Esophagus muscularis mucosa (tissue), 4 donors: ENCODE data around the gene VSNL1. TPM values are rescaled to one million over a fixed set of nuclear protein-coding genes. Genes with fewer than 3 reads are reported as not detected.
A peak's percentile ranks its signal among the peaks of the same experiment; 100 is the strongest.

ENCODE experiments used
- DNase-seq: peaks from one replicate; pipeline ENCODE4 v3.0.0-alpha.2; 2017; ENCODE audit errors: extremely low spot score
- H3K27ac ChIP-seq, 4 donors: fragments of 200-600 bp; sonication (generic); replicated peaks in 1 of 4; 1 replicate in 3 of 4; 2 replicates in 1 of 4; pipeline ENCODE4 v1.5.1; 2016 to 2019; ENCODE audit warnings: mild to moderate bottlenecking in 1 of 4
- H3K27me3 ChIP-seq, 4 donors: fragments of 200-600 bp; sonication (generic); one replicate each; pipeline versions ENCODE4 v1.5.1 to v1.6.0; 2016 to 2019
- H3K36me3 ChIP-seq, 4 donors: fragments of 200-600 bp; sonication (generic); one replicate each; pipeline ENCODE4 v1.5.1; 2016 to 2019
- H3K4me1 ChIP-seq, 4 donors: fragments of 200-600 bp; sonication (generic); one replicate each; pipeline ENCODE4 v1.5.1; 2016 to 2019
- H3K4me3 ChIP-seq, 4 donors: fragments of 200-600 bp; sonication (generic); 1 replicate in 2 of 4; 2 replicates in 2 of 4; pipeline ENCODE4 v1.5.1; 2016 to 2019; ENCODE audit warnings: mild to moderate bottlenecking in 4 of 4, moderate library complexity in 1 of 4
- H3K9me3 ChIP-seq, 4 donors: fragments of 200-600 bp; sonication (generic); 1 replicate in 3 of 4; 2 replicates in 1 of 4; pipeline ENCODE4 v1.5.1; 2016 to 2019
- EP300 ChIP-seq: sonication (generic); formaldehyde crosslinking; IDR thresholded peaks from one replicate; pipeline ENCODE4 v1.6.1; 2017; ENCODE audit warnings: antibody characterized with exemption
- POLR2A ChIP-seq: fragments of 450-650 bp; IDR thresholded peaks from one replicate; pipeline ENCODE4 v1.6.1; 2017; ENCODE audit warnings: antibody characterized with exemption, moderate library complexity, mild to moderate bottlenecking, low read depth
- POLR2AphosphoS5 ChIP-seq, 2 donors: sonication (generic); formaldehyde crosslinking; IDR thresholded peaks; one replicate each; pipeline ENCODE4 v1.6.1; 2017; ENCODE audit warnings: antibody characterized with exemption in 2 of 2
- WGBS: methylation state at CpG from one replicate; pipeline ENCODE4 v1.1.5; 2018; 5-methylcytosine and 5-hydroxymethylcytosine counted together
- intact Hi-C: fragments of 100-400 bp; cut with DNase I; formaldehyde crosslinking; loops from one replicate; pipeline ENCODE4 v1.15.1; 2023
- total RNA-seq, 4 donors: library from RNA; depleted of rRNA; stranded (reverse); fragments of >200 nt; gene quantifications; one replicate each; pipeline versions ENCODE4 v1.1.0 to v1.2.1, GENCODE V29; 2016
- TF ChIP-seq, protein P1 (sequence below), 3 experiments: fragments of 200-600 bp in 2 of 3; fragments of 450-650 bp in 1 of 3; sonication (generic) in 2 of 3; IDR thresholded peaks; one replicate each; pipeline ENCODE4 v1.5.1; 2017 to 2019; ENCODE audit warnings: antibody characterized with exemption in 3 of 3, mild to moderate bottlenecking in 2 of 3, moderate library complexity in 1 of 3

VSNL1 gene
- total RNA-seq, 4 donors from 2014 or later, result 0.17 to 4.6 (median 2.1) TPM; not detected in 1

DNA sequence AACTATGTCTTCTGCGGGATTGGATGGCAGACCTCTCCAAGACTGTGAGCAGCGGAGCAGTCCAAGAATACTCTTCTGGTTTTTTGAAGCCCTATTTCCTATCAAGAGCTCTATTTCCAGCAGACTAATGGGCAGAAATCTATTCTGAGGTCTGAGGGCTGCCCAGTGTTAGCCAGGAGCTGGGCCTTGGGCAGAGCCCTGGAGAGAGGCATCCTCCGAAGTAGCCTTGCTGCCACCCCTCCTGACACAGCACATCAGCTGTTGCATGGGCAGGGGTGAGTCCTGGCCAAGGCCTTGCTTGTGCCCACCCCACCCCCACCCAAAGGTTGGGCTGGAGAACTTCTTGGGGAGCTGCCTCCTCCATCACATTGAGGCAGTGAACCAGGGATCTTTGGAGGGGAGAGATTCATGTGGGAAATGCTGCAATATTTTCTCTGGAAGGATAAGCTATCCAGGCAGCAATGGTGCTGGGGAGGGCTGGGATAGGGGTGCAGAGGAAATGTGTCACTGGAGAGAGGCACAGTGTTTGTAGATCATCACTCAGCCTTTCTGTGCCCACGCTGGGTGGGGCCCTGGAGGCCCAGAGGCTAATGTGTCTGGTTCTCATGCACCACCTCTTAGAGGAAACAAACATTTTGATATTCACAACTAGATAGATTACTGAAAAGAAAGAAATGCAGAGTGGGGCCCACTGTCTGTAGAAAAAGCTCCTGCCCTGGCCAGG, 104.7 kb downstream of the VSNL1 start:
- H3K4me1 ChIP-seq, result peaks cover 19 to 42% (median 36%) of the 10 kb centered on the region in 4 donors
- peak overlapping the region in 1 of 4 donors; percentile 19 for H3K27ac ChIP-seq
- DNase-seq, result peak; percentile 21
- H3K9me3 ChIP-seq, result no peaks in the 10 kb centered on the region
- TF ChIP-seq POLR2A (no peak), POLR2AphosphoS5 (IDR thresholded peaks at IDR 0.05) (no peak), EP300 (no peak)
- TF ChIP-seq, protein P1, sequence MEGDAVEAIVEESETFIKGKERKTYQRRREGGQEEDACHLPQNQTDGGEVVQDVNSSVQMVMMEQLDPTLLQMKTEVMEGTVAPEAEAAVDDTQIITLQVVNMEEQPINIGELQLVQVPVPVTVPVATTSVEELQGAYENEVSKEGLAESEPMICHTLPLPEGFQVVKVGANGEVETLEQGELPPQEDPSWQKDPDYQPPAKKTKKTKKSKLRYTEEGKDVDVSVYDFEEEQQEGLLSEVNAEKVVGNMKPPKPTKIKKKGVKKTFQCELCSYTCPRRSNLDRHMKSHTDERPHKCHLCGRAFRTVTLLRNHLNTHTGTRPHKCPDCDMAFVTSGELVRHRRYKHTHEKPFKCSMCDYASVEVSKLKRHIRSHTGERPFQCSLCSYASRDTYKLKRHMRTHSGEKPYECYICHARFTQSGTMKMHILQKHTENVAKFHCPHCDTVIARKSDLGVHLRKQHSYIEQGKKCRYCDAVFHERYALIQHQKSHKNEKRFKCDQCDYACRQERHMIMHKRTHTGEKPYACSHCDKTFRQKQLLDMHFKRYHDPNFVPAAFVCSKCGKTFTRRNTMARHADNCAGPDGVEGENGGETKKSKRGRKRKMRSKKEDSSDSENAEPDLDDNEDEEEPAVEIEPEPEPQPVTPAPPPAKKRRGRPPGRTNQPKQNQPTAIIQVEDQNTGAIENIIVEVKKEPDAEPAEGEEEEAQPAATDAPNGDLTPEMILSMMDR (IDR thresholded peaks at IDR 0.05), result no peak
- H3K27me3 ChIP-seq, result no peaks in the 10 kb centered on the region
- no peaks in the 10 kb centered on the region for H3K36me3 ChIP-seq
- WGBS, result 93% methylated on average over 4 of the region's 4 CpGs
- intact Hi-C loops, result no loop called here
- no peak overlapping the region for H3K4me3 ChIP-seq

DNA sequence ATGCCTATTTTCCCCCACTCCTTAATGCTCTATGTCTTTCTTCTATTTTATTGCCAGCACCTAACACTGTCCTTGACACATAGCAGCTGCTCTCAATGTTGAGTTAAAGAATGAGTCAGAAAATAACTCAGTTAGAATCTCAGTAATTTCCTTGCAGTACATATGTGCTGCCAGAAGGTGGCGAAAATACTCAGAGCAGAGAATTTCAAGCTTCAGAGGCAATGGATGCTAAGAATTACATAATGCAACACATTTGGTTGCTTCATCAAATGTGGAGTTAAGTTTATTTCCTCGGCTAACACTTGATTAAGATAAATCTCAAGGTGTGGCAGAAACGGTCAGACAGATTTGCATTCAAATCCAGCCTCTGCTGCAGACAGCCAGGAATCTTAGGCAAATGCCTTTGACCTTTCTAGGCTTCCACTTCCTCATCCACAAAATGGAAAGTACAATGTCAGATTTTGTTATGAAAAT, 105.6 kb downstream of the VSNL1 start:
- DNase-seq, result peak; percentile 91
- H3K27ac ChIP-seq, result peak overlapping the region in 1 of 4 donors; percentile 19
- H3K4me3 ChIP-seq, result no peak overlapping the region
- WGBS, result 5% methylated on average over 3 of the region's 3 CpGs
- TF ChIP-seq, protein P1 (IDR thresholded peaks at IDR 0.05), result peak; percentile 82 to 90 (median 89)
- TF ChIP-seq EP300, result no peak
- TF ChIP-seq POLR2A, result no peak
- peak; percentile 19 to 72 for TF ChIP-seq POLR2AphosphoS5 (IDR thresholded peaks at IDR 0.05)
- intact Hi-C loops, result loop anchor here (1.0 kb wide), 1 partner anchor 24 kb away; no protein-coding TSS in a partner anchor
- H3K27me3 ChIP-seq, result no peaks in the 10 kb centered on the region
- no peaks in the 10 kb centered on the region for H3K36me3 ChIP-seq
- no peaks in the 10 kb centered on the region for H3K9me3 ChIP-seq
- peaks cover 19 to 42% (median 36%) of the 10 kb centered on the region in 4 donors for H3K4me1 ChIP-seq

DNA sequence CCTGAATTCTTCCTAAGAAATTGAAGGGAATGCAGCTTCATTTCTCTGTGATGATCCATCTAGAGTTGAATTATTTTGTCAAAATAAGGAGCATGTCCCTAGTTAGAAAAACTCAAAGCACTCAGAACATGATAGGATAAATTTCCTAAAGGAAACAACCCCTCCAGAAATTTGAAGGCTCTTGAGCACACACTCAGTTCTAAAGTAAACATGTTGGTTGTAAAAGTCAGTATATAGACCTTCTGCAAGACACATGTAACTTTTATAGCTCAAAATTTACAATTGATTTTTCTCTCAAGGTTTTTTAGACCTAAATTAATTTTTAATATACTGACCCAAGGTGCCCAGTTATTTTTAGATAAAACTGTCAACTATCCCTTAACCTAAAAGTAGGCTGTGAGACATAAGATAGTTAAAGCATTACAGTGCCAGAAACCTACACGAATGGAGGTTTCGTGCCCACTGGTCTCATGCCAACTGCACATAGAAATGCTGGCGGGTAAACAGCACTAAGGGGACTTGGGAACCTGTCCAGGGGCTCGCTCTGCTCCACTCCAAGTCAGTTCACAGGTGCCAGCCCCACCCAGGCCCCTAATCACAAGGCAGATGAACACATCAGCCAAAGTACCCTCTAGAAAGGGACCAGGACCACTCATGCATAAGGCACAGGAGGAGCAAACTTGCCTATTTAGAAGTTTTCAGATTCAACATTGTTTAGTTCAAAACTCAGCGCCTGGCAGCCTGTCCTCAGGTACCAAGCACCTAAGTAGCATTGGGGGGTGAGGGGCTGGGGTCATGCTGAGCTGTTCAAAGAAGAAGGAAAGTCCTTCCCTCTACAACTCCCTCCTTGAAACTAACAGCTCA, 106.6 kb downstream of the VSNL1 start:
- peaks cover 19 to 42% (median 36%) of the 10 kb centered on the region in 4 donors for H3K4me1 ChIP-seq
- no peak for TF ChIP-seq EP300
- TF ChIP-seq POLR2AphosphoS5 (IDR thresholded peaks at IDR 0.05), result no peak
- no peak for TF ChIP-seq POLR2A
- TF ChIP-seq, protein P1 (IDR thresholded peaks at IDR 0.05), result no peak
- no peaks in the 10 kb centered on the region for H3K9me3 ChIP-seq
- H3K27ac ChIP-seq, result no peak overlapping the region
- DNase-seq, result peak; percentile 83
- H3K4me3 ChIP-seq, result no peak overlapping the region
- no peaks in the 10 kb centered on the region for H3K27me3 ChIP-seq
- WGBS, result 65% methylated on average over 4 of the region's 5 CpGs
- intact Hi-C loops, result loop anchor here (1.0 kb wide), 1 partner anchor 23 kb away; no protein-coding TSS in a partner anchor
- peaks cover 0 to 4% (median 0%) of the 10 kb centered on the region in 4 donors for H3K36me3 ChIP-seq

DNA sequence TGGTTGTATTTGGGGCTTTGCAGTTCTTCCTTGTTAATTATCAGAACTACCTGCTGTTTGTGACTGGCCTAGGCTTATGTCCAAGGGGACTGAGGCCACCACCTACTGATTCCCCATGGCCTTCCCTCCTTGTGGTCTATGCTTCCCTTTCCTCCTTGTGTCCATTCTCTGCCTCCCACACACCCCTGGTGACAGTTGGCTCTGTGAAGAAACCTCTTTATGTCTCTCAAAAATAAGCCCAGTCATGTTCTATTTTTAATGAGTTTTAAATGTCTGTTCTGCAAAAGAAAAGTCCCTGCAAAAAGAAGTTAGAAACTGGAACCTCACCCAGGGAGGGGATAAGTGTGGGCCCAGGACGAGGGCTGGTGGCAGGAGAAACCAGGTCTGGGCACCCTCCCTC, 108.1 kb downstream of the VSNL1 start:
- 73% methylated on average over 1 of the region's 1 CpG for WGBS
- no peak overlapping the region for H3K27ac ChIP-seq
- H3K4me3 ChIP-seq, result no peak overlapping the region
- H3K4me1 ChIP-seq, result peaks cover 14 to 32% (median 25%) of the 10 kb centered on the region in 4 donors
- no peaks in the 10 kb centered on the region for H3K9me3 ChIP-seq
- TF ChIP-seq, protein P1 (IDR thresholded peaks at IDR 0.05), result no peak
- no peak for TF ChIP-seq EP300
- TF ChIP-seq POLR2A, result no peak
- no peak for TF ChIP-seq POLR2AphosphoS5 (IDR thresholded peaks at IDR 0.05)
- intact Hi-C loops, result no loop called here
- H3K27me3 ChIP-seq, result no peaks in the 10 kb centered on the region
- DNase-seq, result no peak
- H3K36me3 ChIP-seq, result peaks cover 0 to 4% (median 0%) of the 10 kb centered on the region in 4 donors
